GM21423 (cell line): ENCODE measurements around the gene TNS3.

ENCODE experiments used
- ATAC-seq: cut with Tn5 transposase; IDR thresholded peaks from one replicate; pipeline ENCODE4 v1.9.1; 2021; ENCODE audit warnings: mild to moderate bottlenecking, moderate library complexity; ENCODE audit not compliant: unreplicated experiment

The TNS3 gene

DNA sequence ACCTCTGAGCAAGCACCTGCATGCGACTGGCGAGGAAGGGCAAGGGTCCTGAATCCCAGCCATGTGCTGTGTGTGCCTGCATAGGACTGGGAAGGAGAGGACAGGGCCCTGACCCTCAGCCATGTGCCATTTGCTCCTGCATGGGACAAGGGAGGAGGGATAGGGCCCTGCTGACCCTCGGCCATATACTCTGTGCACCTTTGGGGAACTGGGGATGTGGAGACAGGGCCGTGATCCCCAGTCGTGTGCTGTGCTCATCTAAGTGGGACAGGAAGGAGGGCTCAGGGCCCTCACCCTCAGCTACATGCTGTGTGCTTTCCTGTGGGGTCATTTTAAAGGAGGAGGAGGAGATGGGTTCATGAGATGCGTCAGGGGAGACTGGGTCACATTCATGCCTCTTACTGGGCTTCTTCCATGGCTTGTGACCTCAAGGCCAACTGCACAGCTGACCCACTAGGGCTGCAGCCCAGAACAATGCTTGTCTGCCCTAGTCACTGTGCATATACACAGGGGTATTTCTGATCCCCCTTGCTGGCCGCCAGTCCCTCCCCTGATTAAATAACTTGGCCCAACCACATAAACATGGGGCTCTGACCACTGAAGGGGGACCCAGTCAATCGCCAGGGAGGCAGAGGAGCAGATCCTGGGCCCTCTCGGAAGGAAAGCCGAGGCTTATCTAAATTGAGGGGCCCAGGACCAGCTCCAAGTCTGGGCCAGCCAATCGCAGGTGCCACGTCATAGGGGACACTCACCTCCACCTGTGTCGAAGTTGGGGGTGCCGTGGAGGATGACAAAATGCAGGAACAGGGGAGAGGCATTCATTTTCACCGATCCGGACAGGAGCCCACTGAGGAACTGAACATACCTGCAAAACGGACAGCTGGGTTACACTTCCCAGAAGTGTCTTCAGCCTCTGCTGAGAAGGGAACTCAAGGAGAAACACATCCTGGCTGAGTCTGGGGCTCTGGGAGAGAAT is 167.3 kb downstream of the TNS3 start:
- ATAC-seq = no peak

DNA sequence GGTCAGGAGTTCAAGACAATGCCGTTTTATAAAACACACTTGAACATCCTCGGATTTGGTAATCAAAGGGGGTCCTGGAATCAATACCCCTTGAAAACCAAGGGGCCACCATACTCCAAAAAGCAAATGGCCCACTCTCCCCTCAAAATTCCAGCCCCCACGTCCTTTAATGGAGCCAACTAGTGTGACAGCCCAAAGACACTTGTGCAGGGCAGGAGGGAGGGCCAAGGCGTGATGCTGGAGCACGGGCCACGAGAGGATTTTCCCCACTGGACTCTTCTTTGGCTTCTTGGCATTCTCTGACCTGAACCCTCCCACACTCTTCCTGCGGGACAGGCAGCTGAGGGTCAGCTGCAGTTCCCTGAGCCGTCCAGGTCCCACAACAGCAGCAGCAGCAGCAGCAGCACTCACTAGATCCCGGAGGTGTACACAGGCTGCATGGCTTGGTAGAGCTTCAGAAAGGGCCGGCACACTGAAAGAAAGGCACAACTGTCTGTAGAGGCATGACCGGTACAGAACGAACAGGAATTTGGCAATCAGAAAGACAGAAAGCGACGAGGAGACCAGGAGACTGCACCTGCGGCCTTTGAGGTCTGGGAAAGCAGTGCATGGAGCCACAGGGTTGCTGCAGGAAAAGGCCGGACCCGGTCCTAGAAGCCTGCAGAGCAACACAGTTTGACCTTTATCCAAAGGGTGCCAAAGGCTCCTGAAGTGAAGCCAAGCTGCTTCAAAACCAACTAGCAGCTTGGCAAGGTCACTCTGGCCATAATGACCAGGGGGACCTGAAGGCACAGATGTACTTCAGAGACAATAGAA is 168.2 kb downstream of the TNS3 start:
- no peak for ATAC-seq

DNA sequence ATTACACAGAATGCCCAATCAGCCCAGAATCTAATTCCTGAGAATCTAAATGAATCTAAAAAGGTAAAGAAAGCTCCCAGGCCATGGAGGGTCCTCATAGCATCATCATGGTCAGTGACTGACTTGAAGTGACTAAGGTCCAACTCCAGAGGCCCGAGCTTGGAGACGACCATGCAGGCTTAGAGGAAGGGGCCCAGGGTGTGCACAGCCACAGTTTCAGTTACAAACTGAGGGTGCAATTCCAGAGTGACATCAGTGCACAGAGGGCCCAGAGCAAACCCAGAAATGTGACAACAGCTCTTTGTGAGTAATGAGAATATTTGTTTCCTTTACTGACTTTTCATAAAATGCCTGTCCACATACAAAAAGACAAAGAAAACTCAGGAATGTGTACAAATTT is 170.0 kb downstream of the TNS3 start:
- ATAC-seq = no peak

DNA sequence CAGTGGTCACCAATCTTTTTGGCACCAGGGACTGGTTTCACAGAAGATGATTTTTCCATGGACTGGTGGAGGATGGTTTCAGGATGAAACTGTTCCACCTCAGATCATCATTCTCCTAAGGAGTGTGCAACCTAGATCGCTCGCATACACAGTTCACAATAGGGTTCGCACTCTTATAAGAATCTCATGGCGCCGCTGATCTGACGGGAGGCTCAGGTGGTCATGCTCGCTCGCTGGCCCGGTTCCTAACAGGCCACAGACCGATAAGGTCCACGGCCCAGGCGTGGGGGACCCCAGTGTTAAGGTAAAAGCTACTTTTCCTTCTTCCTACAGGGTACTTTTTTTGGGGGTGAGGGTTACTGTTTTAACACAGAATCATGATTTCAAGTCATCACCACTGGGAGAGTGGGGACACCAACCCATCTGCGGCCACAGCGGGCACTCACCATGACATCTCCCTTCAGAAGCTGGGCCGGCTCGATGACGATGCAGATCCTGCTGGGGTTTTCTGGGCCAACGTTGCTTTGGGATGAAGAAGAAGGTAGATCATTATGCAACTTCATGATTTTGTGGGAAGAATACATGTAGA is 170.5 kb downstream of the TNS3 start:
- ATAC-seq = no peak

DNA sequence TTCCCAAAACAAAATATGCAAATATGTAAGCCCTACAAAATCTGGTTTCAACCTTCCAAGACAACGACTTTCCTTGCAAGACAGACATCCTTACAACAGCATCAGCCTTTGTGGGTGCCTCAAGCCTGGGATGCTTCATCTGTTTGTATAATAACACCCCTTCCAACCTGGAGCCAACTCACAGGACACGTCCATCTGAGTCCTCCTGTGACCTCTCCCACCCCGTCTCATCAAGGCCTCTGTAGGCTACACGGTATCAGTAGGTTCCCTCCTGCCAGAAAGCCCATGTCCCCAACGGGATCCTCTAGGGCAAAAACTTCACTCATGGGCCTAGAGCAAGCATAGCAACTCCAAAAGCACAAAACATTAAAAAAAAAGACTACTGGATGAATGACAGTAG is 173.2 kb downstream of the TNS3 start:
- ATAC-seq = no peak

DNA sequence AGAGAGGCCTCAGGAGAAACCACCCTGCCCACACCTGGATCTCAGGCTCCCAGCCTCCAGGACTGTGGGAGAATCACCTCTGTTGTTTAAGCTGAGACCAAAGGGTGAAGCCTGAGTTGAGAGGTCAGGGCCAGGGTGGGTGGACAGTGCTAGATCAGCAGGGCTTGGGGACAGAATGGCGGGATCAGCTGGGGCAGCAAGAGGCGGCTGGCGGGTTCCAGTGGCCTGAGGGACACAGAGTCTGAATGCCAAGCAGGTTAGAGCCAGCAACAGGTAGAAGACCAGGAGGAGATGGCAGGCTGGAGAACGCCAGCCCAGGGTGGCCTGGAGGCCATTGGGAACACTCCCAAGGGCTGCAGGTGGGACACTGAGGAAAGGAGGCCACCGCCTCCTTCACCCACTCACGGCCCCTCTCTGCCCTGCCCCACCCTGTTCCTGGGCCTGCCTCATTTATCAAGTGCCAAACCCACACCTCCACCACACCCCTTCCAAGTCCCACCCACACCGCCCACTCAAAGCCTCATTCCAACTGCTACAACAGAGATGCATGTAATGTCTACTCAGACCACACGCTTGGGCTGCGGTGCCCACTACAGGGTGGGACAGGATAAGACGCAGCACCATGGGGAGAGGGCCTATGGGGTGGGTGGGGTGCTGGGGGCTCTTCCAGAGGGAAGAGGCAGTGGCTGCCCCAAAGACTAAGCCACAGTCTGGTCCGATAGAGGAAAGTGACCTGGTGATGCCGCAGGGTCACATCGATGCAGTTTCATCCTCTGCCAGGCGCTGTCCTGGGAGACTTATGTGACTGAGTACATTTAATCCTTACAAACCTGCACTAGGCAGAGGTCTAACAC is 173.9 kb downstream of the TNS3 start:
- ATAC-seq = no peak

DNA sequence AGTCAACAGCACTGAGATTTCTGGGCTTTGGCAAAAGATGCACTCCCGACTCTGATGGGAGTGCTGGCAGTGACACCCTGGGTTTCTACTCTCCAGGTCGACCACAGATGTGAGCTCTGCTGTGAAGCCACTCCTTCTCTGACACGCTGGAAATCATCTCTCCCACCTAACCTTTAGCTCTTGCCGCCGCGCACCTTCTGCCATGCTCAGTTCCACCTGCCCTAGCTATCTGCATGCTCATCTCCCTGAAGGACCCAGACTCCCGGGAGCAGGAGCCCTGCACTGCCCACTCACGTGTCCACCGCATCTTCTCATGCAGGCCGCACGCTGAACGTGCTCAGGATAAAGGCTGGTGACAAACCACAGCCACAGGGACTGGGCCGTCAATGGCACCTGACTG is 174.8 kb downstream of the TNS3 start:
- ATAC-seq = no peak

DNA sequence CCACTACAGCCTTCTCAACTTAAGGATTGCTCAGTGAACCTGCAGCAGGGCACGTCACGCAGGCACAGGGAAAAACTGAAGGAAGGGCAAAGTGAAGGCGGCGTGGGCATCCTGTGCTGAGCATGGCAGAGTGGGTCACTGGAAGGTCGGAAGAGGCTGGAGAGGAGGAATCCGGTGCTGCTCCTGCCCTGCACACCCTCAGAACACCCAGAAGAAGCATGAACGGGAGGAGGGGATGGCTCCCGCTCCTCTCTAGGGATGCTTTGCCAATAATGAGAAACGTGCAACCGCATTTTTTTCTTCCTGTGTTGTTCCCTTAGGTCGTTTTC is 175.1 kb downstream of the TNS3 start:
- ATAC-seq = no peak

DNA sequence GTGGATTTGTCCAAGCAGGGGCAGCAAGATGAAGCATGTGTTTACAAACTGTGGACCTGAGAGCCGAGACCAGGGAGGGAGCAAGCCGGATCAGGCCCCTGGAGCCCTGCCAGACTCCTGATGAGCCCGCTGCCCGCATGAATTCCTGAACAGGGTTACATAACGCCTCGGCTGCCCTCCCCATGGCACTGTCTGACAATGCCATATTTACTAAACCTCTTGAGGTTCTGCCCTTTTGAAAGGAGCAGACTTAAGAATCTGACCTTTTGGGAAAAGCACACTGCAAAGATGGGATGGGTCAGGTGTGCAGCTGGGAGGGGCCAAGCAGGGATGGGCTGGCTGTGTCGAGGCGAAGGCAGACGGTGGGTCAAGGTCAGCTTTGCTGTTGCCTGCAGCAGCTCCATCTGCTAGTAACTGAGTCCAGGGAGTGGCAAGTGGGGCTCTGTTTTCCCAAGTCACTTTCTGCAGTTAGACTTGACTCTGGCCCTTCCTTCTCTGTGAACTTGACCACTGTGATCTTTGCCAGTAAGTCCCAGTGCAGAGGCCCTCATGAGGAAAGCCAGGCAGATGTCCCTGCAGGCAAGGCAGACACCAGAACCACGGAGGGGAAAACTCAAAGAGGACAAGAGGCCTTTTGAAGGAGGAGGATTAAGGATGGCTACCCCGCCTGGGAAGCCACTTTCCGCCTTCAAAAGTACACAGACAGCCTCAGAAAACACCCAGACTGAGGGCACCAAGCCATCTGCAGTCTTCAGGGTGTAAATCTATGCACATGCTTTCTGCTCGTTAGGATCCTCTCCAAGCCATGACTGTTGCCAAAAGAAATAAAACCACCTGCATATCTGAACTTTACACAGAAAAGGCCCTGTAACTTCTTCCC is 175.8 kb downstream of the TNS3 start:
- ATAC-seq = no peak

DNA sequence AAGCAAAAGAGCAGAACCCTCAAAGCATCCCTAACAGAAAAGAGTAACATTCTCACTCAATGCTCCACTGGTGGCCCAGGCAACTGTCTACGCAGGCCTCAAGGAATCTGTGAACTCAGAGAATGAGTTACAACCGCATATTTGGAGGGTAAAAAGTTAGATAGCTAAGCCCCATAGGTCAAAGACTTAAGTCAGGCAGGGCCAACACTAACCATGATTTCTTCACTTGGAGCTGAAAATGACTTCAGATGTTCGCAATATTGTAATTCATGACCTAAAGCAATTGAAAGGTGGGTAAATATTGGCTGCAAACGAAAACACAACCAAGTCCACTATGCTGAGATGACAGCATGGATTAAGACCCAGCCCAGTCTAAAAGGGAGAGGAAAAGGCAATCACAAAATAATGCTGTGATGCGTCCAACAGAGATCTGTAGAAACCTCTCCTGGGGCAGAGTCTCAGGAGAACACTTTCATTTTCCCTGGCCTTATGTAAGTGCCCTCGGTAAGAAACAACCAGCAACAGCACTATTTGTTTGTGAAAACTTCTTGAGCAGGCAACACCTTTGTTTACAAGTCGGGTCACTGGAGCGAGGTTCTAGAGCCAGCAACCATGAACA is 176.5 kb downstream of the TNS3 start:
- no peak for ATAC-seq

DNA sequence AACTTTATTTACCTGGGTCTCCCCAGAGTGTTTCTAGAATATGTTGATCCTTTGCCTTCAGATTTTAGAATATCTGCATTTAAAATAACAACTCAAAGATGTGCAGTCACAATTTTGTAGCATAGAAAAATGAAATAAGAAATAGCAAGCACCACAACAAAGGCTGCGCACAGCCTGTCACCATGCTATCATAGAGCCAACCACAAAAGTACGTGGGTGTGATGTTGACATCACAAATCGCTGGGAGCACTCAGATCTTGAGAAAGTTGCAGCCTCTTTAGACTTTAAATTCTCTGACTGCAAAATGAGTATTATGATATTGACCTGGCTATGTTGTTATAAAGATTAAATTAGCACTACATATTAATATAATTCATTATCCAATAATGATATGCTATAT is 177.9 kb downstream of the TNS3 start:
- ATAC-seq = no peak

DNA sequence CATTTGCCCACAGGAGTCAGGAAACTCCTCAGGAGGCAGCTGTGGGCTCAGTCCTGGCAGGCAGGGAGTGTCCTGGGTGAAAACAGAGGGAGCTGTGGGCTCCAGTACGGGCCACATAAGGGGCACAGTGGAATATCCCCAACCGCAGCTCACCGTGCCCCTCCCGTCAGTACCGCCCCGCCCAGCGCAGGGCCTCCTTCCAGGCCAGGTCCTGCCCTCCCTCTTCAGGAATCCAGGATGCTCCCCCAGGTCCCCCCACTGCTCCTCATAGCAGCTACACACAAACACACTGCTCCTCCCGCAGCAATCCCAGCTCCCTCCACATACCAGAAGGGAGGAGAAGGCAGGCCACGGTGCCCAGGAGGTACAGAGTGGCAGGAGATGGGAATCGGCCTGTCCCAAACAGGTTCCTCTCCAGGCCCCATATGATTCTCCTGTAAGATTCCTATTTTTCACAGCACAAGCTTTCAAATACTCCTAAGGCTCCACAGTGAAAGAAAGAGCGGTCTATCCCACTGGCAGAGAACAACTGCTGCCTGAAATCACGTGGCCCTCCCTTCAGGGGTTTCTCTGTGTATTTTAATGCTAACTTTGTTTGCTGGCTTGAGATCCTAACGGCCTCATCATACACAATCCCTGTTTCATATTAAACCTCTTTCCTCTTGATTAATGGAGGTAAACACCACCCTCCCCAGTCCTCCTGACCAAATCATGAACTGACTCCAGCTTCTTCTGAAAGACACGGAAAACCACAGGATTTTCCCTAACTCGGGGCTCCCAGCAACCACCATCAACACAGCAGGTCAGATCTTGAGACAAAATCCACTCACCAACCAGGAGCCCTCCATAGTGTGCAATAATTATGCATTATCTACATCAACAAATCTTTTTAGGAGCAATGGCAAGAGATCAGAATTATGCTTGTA is 178.7 kb downstream of the TNS3 start:
- no peak for ATAC-seq

DNA sequence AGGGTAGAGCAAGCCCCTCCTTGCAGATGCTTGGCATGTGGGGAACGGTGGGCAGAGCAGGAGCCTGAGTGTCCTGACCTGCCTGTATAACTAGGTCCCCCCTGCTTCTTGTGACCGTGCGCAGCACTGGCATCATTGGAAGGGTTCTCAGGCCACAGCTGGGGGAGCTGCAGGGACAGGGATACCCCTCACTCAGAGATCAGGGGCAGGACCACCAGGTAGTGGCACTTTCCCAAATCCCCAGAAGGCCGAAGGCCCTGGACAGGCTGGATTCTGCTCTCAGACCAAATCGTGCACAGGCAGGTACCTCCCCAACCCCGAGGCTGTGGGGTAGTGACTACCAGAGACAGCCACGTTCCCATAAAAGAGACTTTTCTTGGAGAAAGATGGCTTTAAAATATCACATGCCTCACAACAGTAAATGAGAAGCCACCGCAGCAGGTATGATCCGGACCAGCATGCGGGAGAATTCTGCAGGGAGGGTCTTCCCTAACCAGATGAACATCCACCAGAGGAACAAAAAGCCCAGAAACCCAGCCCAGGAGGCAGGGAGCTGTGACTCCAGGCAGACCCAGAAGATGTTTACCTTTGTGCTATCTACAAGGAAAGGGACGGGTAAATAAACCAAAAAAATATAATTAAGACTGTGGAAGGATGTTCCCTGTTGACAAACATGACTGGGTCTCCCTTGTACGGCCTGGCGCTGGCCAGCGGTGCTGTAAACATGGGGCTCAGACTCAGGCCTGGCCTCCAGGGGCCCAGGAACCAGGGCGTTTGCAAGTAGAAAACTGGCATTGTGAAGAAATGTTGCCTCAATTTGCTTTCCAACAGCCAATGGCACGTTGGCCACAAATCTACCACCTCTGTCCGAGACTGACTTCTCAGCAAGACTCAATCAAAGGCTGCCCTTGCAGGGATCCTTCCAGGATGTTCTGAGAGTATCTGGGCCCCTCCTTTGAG is 180.0 kb downstream of the TNS3 start:
- ATAC-seq = no peak

DNA sequence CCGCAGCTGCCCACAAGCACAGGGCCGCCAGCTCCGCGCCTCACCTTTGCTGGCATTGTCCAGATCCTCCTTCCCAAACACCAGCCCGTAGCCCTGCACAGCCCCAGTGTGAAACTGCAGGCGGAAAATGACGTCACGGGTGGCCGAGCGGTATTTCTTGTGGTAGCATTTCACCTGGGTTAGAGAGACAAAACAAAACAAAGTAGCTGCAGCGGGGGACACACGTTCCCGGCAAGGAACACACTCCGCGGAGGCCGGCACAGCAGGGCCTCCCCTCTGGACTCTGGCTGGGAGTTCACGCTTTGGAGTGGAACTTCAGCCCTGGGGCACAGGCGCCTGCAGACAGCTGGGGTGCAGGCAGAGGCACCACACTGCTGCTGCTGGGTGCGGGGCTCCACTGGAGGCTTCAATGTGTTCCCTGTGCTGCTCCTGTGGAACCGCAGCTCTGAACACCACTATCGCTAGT is 181.1 kb downstream of the TNS3 start:
- no peak for ATAC-seq

DNA sequence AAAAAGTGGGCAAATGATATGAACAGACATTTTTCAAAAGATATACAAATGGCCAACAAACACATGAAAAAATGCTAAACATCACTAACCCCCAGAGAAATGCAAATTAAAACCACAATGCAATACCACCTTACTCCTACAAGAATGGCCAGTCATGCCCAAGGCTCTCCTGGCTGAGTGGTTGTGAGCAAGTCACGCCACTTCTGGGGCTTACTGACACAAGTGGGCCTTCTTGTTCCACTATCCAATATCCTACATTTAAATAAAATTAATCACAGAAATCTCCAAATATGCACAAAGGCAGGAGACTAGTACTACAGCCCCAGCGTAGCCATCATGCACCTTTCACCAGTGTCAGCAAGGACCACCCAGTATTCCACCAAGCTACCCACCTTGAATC is 181.9 kb downstream of the TNS3 start:
- ATAC-seq = no peak

DNA sequence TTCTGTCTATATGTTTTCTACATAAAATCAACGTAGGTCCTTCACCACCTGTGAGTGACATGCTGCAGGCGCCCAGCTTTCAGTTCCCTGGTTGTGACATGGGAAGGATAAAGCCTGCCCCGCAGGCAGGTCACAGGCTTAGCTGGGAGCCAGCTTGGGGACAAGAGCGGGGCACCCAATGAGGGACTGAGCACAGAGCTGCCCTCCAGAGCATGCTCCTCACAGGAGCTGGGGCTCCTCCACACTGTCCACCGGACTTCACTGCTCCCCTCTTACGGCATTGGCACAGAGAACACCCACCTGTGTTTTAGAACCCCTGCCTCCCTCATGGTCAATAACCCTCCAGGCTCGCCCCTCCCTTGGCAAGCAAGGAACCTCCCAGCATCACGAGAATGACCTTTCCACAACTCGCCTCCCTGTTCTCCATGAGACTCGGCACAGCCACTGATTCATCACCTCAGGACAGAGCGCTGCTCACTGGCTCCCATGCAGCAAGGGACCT is 187.1 kb downstream of the TNS3 start:
- ATAC-seq = no peak

DNA sequence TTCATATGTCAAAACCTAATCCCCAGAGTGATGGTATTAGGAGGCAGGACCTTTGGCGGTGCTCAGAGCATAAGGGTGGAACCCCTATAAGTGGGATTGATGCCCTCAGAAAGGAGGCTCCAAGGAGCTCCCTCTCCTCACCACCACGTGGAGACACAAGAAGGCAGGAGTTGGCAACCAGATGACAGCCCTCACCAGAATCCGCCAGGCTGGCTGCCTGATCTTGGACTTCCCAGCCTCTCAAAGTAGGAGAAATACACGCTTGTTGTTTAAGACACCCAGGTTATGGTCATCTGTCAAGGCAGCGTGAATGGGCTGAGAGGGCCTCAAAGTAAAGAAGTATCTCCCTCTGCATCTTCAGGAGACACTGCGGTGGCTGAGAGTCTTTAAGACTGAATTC is 187.7 kb downstream of the TNS3 start:
- no peak for ATAC-seq
